GM21526 (cell line): ENCODE results near the gene ZNF367.

Experiments
- ATAC-seq: cut with Tn5 transposase; IDR thresholded peaks from one replicate; pipeline ENCODE4 v1.9.1; 2021; ENCODE audit warnings: moderate library complexity; ENCODE audit not compliant: unreplicated experiment, low FRiP score

The ZNF367 gene

GRCh38 chr9:96437454-96437853 lies 19.3 kb upstream of the ZNF367 start:
- no peak for ATAC-seq

DNA sequence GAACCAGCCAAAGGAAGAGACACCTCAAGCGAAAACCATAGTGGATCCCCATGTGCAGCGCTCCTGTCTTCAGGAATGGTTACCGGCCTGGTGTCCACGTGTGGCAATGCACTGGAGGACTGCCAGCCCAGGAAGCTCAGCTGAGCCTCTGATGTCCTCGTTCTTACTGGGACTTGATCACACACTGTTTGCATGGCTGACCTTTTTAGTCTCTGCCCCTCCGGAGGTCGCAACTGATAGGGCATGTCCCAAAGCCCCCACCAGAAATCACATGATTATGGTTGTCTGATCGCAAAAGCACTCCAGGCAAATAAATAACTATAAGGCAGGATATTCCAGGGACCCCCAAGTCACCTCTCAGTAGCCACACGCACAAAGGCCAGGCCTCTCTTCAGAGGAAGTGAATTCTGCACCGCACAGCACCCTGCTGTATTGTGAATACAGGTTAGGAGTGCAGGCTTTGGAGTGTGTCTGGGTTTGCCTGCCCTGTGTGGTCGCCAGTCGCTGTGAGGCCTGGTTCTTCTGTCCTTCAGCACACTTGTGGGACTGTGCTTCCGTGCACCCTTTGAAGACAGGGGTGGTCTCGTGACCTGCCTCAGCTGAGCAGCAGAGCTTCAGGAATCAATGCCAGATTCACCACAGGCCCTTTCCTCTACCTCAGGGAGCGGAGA lies 18.4 kb upstream of the ZNF367 start:
- ATAC-seq: no peak

- no peak for ATAC-seq
These were observed 17.9 kb upstream of the ZNF367 start for GRCh38 chr9:96436063-96436455.

DNA sequence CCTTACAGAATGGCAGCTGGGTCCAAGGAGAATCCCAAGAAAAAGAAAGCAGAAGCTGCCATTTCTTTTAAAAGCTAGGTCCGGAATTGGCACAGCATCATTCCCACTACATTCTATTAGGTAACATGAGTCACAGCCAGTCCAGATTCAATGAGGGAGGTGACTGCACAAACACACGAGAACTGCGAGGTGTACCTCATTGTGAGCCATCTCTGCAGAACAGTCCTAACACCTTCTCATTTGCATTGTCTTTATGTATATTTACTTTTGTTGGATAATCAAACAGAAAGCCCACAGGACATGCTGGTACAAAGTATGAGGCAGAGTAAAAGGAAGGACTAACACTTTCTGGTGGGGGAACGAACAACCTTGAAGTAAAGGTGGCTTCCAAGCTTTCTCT lies 17.2 kb upstream of the ZNF367 start:
- ATAC-seq: no peak

DNA sequence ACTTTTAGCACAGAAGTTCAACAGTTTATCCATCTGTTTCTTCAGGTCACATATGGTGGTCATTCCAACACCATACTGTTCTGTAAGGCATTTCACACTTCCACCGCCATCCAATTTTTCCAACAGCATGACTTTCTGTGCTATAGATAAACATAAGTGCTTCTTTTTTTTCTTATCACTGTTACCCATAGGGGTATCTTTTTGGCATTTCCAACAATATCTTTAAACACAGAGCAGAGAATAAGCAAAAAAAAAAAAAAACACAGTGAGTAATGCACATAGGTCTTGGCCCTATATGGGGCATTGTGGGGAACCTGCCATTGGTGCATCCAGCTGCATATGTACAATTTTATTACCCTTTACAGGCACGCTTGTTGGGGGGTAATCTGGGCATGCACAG lies 12.2 kb upstream of the ZNF367 start:
- ATAC-seq: no peak

GRCh38 chr9:96429732-96430131 lies 11.6 kb upstream of the ZNF367 start:
- ATAC-seq: no peak

DNA sequence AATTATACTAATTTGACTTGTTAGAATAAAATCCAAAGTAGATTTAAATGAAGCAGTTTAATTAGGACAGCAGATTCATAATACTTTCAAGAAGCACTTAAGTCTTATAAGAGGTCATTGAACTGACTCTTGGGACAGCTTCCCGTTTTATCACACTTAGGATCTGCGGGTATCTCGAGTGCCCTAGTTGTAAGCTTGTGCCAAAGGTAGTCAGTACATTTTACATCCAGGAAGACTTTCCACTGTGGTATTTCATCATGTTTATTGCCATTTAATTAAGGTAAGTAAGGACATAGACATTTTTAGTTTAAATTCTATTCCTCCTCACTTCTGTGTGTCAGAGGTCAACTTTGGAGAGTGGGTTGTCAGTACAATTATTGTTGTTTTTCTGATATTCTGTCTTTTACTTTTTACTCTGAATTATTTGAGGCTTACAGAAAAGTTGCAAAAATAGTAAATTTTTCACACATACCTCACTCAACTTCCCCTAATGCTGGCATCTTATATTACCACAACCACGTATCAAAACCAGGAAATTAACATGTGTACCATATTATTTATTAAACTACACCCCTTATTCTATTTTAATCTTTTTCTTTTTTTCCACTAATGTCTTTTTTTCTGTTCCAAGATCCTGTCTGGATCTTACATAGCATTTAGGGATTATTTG lies 7.5 kb upstream of the ZNF367 start:
- ATAC-seq: no peak

GRCh38 chr9:96423985-96424336 lies 5.8 kb upstream of the ZNF367 start:
- ATAC-seq: no peak

GRCh38 chr9:96423322-96423984 lies 5.3 kb upstream of the ZNF367 start:
- ATAC-seq: no peak

- ATAC-seq: no peak
These were observed 2.5 kb upstream of the ZNF367 start for GRCh38 chr9:96420468-96421219.

DNA sequence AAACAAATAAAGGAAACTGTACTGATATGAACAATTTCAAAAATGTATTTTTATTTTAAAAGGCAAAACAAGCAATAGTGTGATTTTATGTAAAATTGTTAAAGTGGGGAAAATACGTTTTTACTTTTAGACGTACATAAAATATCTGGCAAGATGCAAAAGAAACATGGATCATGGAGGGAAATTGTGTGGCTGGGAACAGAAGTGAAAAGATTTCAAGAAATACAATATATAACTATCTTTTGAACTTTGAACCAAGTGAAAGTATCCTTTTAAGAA lies 1.5 kb upstream of the ZNF367 start:
- no peak for ATAC-seq

DNA sequence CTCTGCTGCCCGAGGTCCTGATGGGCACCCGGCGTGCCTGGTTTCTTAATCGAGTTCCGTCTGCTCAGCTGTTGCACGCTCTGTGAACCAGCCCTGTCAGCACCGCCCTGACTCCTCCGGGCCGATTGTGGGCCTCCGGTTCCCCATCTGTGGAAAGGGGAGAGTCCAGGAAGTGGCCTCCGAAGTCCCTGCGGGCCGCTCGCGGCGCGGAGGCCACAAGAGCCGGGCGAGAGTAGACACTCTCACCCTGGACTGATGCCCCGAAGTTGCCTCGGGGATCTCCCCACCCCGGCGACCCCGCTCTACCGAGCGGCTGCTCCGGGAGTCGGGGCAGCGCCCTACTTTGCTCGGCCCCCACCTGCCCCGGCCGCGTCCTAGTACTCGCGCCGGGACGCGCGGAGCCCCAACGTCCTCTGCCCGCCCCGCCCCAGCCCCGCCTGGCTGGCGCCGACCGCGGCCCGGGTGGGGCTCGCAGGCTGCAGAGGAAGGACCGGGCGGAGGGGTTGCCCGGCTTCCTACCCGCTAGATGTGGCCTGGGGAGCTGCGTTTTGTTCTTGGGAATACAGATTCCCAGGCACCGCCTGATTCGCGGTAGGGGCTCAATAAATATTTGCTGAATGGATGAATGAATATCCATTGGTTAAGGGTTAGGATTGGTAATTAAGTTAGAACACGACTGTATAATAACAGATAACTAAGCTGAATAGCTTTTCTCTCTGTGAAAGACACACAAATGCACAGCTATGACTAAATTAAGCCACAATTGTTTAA lies 935 bp upstream of the ZNF367 start:
- ATAC-seq: peak; percentile 29

DNA sequence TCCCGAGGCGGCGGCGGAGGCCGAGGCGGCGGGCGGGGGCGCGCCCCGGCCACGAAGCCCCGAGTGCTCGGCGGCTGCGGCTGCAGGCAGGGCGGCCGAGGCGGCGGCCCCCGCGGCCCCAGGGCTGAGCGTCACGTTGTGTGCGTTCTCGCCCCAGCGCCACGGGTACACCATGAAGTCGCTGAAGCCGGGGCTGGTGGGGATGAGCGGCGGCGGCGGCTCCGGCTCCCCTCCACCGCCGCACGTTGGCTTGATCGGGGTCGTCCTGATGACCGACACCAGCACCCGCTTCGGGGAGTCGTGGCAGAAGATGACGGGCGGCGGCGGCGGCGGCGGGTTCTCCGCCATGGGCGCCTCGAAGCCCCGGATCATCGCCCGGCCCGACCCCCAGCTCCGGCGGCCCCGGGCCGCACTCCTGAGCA lies 498 bp downstream of the ZNF367 start:
- ATAC-seq: no peak

DNA sequence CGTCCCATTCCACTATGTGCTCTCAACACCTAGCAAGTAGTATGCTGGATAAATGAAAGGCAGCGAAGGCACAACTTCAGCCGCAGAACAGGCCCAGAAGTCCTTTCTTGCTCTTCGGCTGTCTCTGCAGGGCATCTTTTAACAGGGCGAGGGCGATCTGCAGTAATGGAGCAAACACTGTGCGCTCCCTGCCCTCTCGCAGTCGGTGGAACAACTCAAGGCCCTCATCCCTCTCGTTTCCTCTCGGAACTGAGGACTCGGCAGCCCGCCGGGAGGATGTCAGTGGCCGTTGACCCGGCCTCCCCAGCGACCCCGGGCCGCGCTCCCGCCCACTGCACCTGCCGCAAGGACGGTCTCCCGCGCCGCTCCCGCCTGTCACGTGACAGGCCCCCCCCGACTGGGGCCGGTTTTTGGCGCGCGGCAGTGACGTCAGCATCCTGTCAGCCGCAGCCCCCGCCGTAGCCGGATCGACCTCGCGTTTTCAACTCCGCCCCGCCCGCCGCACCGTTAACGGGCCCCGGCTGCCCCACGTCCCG lies 1.1 kb downstream of the ZNF367 start:
- ATAC-seq: peak; percentile 24

GRCh38 chr9:96413302-96414221 lies 4.6 kb downstream of the ZNF367 start:
- no peak for ATAC-seq

- ATAC-seq: no peak
These were observed 5.8 kb downstream of the ZNF367 start for GRCh38 chr9:96412174-96412913.

DNA sequence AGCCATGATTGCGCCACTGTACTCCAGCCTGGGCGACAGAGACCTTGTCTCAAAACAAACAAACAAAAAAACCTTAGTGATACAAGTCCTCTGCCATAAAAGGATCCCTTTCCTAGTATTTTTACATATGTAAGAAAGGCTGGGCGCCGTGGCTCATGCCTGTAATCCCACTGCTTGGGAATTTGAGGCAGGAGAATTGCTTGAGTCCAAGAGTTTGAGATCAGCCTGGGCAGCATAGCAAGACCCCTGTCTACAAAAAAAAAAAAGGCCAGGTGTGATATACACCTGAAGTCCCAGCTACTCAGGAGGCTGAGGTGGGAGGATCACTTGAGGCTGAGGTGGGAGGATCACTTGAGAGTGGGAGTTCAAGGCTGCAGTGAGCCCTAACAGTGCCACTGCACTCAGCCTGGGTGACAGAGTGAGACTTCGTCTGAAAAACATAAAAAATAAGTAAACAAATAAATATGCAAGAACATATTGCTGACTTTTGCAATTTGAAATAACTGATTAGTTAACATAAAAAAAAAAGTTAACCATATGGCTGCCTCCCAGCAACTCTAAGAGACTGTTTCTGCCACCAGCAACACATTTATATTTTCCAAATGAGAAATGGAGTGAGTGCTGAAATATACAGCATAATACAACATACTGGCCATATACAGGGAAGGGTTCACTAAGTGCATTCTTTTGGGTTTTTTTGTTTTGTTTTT lies 6.9 kb downstream of the ZNF367 start:
- no peak for ATAC-seq
